Activated T-helper 9 cell treated with anti-CD3 and anti-CD28 coated beads, Interleukin-2, amount 50 U/mL, for 16 hours (primary cell): Measurements from ENCODE around the gene ADORA2B.
"Not testable (repeated sequence)": the region's sequence is repeated elsewhere in the genome, so short reads cannot be mapped to it uniquely, and the experiment has no call there.

Experiments
- DNase-seq: peaks from one replicate; pipeline ENCODE4 v3.0.0-alpha.2; 2020; ENCODE audit warnings: low read depth

ADORA2B gene

DNA sequence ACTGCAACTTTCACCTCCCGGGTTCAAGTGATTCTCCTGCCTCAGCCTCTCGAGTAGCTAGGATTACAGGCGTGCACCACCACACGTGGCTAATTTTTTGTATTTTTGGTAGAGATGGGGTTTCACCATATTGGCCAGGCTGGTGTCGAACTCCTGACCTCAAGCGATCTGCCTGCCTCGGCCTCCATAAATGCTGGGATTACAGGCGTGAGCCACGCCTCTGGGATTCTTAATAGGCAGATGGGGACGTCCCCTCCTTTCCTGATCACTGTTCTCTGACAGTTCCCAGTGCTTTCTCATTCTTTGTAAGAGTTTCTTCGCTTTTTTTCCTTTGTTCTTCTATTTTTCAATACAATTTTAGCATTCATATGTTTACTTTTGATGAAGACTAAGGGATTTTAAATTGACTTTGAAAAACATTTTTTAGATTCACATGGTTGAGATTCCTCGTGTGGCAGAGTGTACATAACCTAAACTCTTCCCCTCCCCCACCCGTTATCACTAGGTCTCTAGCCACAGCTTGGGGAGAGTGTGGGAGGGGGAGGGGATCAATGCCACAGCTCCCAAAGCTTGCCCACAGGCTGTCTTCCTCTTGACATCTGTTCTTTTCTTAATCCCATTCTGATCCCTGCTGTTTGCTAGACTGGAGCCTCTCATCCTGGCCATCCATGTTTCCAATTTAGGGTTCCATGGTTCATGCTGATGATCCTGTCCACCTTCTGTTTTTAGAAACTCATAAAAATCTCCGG lies 11.0 kb downstream of the ADORA2B start:
- no peak for DNase-seq

DNA sequence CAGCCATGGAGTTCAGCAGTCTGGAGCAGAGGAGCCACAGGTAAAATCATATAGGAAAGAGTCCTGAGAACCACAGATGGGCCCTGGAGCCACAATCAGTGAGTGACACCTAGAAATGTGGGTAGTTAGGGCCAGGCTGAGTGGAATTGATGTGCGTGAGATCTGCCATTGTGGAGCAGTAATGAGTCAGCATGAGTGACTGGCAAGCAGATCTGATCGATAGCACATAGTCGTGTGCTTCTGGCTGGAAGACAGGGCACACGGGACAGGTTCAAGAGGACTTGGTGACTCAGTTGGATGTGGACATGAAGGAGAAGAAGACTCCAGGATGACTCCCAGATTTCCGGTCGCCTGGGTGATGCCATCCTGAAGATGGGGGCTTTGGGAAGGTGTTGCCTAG lies 12.3 kb downstream of the ADORA2B start:
- DNase-seq, result no peak

DNA sequence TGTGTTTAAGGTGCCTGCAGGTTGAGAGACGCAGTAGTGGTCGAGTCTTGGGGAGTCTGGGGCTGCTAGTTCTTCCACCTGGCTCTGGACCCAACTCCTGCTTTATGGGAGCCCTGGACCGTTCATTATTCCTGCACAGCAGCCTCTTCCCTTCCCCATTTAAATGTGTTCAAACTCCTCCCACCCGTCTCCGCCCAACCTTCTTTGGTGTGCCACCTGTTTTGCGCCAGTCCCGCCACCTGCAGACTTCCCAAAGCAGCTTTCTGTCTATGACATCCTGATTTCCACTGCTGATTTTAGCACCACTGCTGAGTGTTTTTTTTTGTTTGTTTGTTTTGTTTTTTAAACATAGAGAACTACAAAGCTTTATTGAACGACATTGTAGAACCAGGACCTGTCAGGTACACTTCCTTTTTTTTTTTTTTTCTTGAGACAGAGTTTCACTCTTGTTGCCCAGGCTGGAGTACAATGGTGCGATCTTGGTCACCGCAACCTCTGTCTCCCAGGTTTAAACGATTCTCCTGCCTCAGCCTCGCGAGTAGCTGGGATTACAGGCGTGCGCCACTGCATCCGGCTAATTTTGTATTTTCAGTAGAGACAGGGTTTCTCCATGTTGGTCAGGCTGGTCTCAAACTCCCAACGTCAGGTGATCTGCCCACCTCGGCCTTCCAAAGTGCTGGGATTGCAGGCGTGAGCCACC lies 12.8 kb downstream of the ADORA2B start:
- no peak for DNase-seq

DNA sequence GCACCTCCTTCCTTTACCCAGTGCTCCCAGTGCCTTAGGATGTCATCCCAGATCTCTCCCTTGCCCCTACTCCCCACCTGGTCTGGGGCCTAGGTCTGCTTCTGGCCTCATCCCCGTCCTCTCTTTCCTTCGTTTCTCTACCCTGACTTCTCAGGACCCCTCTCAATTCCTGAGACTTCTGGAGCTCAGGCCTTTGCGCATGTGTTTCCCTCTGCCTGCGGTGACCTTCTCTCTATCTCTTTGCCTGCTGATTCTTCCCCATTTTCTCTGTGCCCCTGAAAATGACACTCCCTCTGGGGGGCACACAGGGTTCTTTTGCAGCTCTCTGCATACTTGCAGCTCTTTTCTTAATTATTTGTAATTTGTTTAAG lies 13.5 kb downstream of the ADORA2B start:
- no peak for DNase-seq

DNA sequence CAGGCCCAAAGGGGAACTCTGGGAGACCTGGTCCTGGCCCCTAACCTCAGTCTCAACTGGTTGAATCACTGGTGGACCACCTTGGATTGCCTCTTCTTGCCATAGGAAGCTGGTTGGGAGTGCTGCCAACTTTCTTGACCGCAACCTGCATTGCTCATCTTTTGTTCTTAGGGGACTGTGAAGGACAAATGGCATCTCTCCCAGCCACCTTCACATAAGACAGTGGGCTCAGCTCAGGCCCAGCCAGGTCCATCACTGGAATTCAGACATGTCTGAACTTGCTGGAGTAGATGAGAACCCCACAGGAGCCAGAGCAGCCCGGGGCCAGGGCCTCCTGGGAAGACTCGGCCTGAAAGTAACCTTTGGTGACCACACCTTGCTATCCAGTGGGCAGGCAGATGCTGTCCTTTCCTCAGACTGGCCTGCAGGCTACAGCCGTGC lies 18.8 kb downstream of the ADORA2B start:
- DNase-seq, result no peak

DNA sequence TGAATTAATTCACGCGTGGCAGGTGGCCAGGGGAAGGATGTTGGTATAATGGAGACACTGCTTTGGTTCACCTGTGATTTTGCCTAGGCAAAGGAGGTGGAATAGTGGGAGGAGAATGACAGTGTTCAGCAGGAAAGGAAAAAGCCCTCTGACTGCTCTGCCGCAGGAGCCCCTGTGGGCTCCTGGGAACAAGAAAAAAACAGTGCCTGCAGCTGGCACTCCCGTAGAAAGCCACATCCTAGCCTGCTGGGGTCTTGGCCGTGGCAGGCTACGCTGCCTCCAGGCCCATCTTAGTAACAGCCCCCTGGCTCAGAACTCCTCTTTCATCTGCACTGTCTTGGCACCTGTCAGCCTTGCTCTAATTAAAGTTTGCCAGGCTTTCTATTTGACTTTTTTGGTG lies 20.6 kb downstream of the ADORA2B start:
- no peak for DNase-seq

DNA sequence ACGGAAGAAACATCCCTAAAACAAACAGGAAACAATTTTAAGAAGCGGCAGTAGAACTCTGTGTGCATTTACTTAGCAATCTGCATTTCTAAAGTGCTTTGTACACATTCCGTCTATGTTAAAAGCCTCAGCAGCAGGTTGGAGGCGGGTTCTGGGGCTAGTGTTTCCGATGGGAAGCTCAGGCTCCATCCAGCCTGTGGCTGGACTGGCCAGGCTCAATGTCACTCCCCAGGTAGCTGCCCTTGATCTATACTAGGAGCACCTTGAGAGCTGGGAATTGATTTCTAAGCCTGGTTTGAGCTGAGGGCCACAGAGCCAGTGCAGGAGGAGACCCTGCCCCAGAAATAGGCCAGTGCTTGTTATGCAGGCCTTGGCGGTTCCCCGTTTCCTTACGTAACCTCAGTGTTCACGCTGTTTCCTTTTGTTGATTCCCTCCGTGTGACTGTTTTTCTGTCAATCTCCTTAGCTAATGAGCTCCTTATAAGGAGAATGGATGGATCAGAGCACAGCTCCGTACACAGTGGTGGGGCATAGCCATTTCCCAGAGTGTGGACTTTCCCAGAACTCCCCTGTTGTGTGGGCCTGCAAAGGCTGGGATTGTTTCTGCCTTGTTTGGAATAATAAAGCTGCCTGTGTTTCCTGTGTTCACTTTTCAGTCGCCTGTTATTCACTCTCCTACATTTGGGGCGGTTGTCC lies 21.4 kb downstream of the ADORA2B start:
- DNase-seq, result no peak

DNA sequence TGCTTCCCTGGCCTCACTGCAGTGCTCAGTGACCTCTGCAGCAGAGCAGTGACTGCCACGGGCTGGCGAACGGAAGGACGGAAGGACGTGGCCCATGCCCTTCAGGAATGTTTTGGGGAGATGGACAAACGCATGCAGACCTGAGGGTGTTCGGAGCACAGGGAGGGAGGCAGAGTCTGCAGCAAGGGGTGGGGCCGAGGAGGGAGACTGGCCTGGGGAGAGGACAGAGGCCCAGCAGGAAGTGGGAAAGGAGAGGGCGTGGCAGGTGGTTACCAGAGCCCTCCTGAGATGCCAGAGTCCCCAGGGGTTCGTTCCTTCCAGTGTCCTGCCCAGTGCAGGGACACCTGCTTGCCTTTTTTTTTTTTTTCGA lies 21.9 kb downstream of the ADORA2B start:
- DNase-seq, result no peak

DNA sequence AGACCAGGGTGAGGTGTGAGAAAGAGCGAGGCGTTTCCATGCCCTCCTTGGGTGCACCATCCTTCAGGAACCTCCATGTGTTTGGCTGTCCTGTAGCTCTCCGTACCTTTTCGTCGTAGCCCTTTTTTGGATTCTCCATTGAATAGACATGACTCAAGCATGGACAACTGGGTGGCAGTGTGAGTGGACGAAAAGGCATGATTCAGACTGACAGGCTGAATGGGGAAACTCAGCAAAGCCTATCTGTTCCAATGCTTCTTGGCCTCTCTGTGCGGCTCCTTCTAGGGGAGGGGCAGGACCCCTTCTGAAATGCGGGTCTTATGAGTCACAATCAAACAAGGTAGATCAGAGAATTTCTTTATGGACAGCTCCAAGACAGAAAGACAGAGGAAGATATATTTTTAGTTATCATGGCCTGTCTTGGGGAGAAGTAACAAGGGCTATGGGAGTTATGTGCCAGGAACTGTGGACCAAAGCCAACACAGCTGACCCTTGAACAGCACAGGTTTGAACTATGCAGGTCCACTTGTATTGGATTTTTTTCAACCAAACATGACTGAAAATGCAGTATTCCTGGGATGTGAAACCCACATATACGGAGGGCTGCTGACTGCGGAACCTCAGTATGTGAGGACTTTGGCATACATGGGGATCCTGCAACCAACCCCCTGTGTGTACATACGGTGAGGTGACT lies 22.9 kb downstream of the ADORA2B start:
- no peak for DNase-seq

DNA sequence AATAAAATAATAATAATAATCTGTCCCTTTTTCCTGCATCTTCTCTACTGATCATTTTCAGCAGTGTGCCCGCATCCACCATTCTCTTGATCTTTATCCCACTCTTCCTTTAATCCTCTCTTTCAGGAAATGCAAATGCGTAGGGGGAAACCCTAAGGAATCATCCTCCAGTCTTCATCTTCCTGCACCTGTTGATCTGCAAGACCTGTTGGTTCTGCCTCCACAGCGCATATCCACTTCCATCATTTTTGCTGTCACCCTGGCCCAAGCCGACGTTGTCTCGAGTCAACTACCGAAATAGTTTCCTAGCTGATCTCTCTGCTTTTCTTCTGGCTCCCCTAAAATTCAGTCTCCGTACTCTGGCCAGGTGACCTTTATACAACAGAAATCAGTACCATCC lies 24.5 kb downstream of the ADORA2B start:
- no peak for DNase-seq

DNA sequence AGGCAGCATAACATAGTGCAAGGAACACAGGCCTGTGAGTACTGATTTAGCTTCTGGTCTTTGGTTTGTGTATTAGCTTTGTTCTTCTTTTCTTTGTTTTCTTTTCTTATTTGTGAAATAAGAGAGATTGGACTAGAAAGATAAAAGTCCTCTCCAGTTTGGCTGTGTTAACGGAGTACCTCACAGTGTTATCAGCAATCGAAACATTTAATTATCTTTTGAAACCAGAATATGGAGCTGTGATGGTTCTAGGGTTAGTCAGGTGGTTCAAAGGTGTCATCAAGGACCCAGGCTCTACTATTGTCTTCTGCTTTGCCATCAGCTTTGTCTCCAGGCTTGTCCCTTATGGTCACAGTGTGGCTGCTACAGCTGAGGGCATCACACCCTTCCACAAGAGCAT lies 25.6 kb downstream of the ADORA2B start:
- no peak for DNase-seq

DNA sequence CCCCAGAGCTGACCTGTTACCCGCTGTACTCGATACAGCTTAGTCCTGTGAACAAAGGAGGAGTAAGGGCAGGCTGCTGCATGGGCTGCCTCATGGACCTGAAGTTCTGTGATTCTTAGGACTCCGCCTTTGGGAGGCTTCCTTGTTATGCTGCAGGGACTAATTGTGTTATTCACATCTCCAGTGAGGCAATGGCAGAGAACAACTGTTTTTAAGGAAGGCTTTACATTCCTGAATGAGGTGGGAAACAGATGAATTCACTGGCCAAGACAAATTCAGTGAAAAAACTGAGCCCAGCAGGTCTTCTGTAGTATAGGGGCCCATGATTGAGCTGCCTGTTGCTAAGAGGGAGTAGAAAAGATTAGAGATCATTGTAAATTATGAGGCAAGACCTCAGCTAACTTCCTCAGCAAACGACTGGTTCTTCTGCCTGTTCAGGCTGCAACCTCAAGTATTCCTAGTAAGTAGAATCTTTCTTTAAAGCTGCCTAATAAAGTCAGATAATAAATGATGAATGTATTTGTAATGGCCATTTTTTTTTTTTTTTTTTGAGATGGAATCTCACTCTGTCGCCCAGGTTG lies 26.3 kb downstream of the ADORA2B start:
- DNase-seq, result no peak

DNA sequence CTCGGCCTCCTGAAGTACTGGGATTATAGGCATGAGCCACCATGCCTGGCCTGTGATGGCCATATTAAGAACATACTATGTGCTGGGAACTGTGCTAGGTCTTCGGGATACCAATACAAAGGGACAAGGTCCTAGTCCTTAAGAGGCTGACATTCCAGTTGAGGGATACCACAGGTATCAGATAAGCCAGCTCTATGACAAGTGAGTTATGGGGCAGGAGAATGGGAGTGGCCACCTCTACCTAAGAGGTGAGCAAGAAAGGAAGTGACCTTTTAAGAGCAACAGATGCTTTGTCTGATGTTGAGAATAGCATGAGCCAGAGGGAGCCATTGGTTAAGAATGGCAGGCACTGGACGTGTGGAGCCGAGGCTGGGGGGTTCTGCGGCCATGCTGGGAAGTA lies 27.0 kb downstream of the ADORA2B start:
- no peak for DNase-seq

DNA sequence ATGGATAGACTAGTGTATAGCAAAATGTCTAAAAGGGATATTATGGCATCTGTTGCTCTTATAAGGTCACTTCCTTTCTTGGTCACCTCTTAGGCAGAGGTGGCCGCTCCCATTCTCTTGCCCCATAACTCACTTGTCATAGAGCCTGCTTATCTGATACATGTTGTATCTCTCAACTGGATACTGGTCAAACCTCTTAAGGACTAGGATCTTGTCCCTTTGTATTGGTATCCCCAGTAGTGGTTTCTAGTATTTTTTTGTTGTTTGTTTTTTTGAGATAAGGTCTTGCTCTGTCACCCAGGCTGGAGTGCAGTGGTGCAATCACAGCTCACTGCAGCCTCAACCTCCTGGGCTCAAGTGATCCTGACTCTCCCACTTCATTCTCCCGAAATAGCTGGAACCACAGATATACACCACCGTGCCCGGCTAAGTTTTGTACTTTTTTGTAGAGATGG lies 27.6 kb downstream of the ADORA2B start:
- no peak for DNase-seq

DNA sequence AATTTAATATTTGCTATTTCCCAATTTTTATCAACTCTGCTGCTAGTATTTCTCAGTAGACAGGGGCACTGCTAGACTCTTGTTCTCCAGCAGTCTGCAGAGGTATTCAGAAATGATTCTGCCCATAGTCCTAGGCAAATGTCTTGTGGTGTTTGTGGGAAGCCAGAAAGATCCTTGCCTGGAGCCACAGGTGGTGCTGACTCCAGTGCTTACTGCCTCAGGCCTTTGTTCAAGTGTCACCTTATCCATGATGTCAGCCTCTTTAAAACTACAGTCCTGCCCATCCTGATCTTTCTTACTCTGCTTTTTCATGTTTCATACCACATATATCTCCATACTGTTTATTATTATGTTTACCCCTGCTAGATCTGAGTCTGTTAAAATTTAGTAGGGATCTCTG lies 28.1 kb downstream of the ADORA2B start:
- no peak for DNase-seq

DNA sequence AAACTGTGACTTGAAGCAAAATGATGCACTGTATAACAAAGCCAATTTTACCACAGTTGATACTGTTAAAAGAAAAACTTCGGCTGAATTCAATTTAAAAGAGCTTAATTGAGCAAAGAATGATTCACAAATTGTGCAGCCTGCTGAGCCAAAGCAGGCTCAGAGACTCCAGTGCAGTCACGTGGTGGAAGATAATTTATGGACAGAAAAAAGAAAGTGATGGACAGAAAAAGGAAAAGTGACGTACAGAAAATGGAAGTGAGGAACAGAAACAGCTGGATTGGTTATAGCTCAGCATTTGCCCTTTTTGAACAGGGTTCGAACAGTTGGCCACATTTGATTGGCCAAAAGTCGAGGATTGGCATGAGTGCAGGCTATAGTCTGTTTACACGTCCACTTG lies 28.9 kb downstream of the ADORA2B start:
- no peak for DNase-seq

DNA sequence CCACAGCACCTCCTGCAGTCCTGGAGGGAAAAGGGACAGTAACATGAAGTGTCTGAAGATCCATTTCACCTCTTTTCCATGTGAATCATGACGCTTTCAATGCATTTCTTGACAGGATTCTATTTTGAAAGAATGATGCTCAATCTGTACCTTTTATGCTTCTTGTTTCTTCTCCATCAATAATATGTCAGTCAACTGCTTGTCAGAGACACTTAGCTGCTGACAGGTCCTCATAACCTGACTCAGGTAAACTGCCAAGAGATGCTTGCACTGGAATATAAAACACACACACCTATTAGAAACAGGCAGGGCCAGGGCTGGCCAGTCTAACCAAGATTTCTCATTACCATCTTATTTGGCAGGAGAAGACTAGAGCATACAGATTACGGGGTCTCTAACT lies 33.0 kb downstream of the ADORA2B start:
- no peak for DNase-seq

DNA sequence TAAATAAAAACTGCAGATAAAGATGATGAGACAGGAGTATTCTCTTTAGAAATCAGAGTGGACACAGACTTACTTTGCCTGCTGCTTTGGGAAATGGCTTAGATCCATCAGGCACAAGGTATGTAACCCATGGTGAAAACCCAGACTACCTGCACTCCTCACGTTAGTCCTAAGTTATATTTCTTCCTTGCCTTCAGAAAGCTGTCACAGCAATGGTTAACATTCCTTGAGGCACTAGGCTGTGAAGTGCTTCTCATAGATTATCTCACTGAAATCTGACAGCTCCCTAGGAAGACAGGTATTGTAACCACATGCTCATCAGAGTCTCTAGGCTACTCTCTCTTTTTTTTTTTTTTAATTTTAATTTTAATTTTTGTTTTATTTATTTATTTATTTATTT lies 33.7 kb downstream of the ADORA2B start:
- DNase-seq, result no peak

DNA sequence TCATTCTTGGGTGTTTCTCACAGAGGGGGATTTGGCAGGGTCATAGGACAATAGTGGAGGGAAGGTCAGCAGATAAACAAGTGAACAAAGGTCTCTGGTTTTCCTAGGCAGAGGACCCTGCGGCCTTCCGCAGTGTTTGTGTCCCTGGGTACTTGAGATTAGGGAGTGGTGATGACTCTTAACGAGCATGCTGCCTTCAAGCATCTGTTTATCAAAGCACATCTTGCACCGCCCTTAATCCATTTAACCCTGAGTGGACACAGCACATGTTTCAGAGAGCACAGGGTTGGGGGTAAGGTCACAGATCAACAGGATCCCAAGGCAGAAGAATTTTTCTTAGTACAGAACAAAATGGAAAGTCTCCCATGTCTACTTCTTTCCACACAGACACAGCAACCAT lies 34.1 kb downstream of the ADORA2B start:
- not testable (repeated sequence) for DNase-seq

DNA sequence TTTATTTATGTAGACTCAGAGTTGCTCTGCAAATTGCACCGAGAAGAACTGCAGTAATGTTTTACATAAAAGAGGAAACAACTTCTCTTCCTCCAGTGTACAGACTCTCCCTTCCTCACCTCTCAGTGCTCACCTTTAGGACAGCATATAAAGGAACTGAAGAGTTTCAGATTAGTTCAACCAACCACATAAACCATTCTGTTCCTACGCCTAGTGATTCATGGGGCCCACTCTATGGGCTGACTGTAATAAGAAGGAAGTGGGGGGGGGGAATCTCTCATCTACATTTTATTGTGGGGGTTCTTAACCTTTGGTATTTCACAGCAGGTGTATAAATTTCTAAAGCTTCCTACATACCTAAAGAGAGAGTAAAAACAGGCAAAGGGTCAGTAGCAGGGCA lies 36.3 kb downstream of the ADORA2B start:
- no peak for DNase-seq

DNA sequence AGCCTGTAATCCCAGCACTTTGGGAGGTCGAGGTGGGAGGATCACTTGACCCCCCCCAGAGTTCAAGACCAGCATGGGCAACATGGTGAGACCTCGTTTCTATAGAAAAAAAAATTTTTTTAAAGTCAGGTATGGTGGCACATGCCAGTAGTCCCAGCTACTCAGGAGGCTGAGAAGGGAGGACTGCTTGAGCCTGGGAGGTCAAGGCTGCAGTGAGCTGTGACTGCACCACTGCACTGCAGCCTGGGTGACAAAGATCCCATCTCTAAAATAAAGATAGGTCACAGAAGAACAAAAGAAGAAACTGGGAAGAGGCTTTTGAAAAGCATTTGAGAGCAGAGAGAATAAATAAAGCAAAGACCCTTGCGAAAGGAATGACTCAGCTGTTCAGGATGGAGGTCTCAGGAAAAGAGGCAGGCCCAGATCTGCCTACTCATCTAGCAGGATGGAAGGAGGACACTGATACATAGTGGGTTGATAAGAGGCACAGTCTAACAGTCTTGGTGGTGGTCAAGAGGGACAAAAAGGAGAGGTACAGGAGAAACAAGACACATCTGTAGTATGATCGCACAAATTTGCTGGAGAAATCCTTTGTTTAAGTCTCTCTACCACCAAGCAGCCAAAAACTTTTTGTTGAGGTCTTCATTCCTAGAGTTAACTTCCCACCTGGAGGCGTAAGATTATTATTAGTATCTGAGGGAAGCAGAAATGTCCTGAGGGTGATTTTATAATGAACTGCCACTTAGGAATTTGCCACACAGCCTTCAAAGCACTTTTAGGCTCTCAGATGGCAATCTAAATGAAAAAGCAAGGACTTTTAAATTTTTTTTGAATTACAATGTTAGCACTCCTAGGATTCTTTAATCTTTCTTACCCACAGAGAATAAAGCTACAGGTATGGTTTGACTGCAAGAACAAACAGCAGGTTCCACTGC lies 37.0 kb downstream of the ADORA2B start:
- no peak for DNase-seq
